Lower lobe of right lung (tissue), 2 donors: ENCODE data around the gene DPP4. TPM values are rescaled to one million over a fixed set of nuclear protein-coding genes. Genes with fewer than 3 reads are reported as not detected.
A peak's percentile ranks its signal among the peaks of the same experiment; 100 is the strongest.

Experiments
- ATAC-seq, 2 donors: fragments of 200-7000 bp; cut with Tn5 transposase; one replicate each; pipeline ENCODE4 v1.9.1; 2020 to 2022; ENCODE audit warnings: mild to moderate bottlenecking in 2 of 2, moderate library complexity in 2 of 2
- DNase-seq: peaks from one replicate; pipeline ENCODE4 v3.0.0-alpha.2; 2020
- H3K27ac ChIP-seq: fragments of 200-600 bp; one replicate; pipeline ENCODE4 v1.8.0; 2022
- H3K27me3 ChIP-seq: fragments of 200-600 bp; one replicate; pipeline ENCODE4 v1.8.0; 2022; ENCODE audit warnings: low read depth
- H3K36me3 ChIP-seq: fragments of 200-600 bp; one replicate; pipeline ENCODE4 v1.8.0; 2022; ENCODE audit warnings: mild to moderate bottlenecking
- H3K4me1 ChIP-seq: fragments of 200-600 bp; one replicate; pipeline ENCODE4 v1.8.0; 2022
- H3K4me3 ChIP-seq: fragments of 200-600 bp; one replicate; pipeline ENCODE4 v1.8.0; 2022; ENCODE audit warnings: mild to moderate bottlenecking
- H3K9me3 ChIP-seq: fragments of 200-600 bp; one replicate; pipeline ENCODE4 v1.8.0; 2022
- intact Hi-C: fragments of 100-400 bp; cut with DNase I; formaldehyde crosslinking; loops from one replicate; pipeline ENCODE4 v1.11.0; 2022
- total RNA-seq: library from RNA; stranded (reverse); fragmentation: NEBNext Ultra II Directional; extraction: Animal tissue kit (Norgen Biotek cat#: 25700); gene quantifications from one replicate; pipeline ENCODE4 v1.2.1, GENCODE V29; 2021
- TF ChIP-seq, protein P1 (sequence below): fragments of 200-600 bp; IDR thresholded peaks from one replicate; pipeline ENCODE4 v1.8.0; 2022; ENCODE audit warnings: antibody characterized with exemption, mild to moderate bottlenecking
- donor health status: DM: no; HTN: yes; CAD: no; lungs with severe emphysema.

The DPP4 gene
- total RNA-seq, 1 donor from 2014 or later, result 24.5 TPM

DNA sequence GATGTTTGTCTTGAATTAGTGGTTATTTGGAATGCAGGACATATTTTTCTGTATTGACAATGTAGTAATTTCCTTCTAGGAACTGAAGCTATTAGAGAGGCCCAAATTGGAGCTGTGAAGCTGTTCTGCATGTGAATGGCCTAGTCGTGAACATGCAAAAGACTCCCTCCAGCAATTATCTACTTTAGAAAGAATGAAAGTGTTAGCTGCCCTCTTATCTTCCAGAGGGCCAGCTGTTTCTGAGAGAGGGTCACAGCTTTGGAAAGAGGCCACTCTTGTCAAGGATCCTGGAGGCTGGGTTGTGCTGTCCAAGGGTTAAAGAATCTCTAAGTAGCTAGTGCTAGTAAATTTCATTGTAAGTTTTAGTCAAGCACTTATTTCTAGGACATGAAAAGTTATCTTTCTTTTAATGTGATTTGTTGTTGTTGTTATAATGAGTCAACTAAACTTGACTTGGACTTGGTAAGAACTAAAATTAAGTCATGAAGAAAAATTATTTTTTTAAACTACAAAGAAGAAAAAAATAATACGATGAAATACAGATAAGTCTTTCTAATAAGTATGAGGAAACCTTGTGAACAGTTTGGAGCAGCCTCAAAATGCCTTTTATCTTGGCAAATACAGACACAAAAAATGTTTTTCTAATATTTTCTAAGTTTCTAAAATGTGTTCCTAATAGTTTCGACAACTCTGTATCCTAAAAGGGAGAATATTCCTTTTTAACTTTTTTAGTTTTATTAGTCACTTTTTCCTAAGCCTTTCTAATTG is 36.8 kb downstream of the DPP4 start:
- intact Hi-C loops, result no loop called here
- DNase-seq, result no peak

DNA sequence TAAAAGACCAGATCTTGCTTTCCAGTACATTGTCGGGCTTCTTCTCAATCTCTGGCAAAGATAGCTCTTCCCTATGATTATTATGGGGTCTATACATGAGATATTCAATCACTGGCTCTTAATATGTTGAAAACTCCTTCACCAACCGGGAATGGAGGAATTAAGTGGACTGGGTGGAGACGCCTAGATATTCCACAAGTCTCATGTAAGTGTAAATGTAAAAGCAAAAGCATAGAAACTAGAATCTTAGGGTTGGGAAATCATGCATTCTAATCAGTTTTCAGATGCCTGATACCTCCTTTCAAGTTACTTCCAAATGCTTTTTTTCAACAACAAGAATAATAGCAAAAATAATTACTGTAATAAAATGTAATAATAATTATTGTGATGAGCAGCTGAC is 38.0 kb downstream of the DPP4 start:
- Histone ChIP-seq H3K9me3 (no peaks in the 10 kb centered on the region), H3K36me3 (peaks cover 9% of the 10 kb centered on the region), H3K4me3 (no peak overlapping the region), H3K27ac (no peak overlapping the region), H3K4me1 (peaks cover 5% of the 10 kb centered on the region), H3K27me3 (no peaks in the 10 kb centered on the region)
- DNase-seq (no peak), ATAC-seq (no peak)
- intact Hi-C loops, result no loop called here
- TF ChIP-seq, protein P1, sequence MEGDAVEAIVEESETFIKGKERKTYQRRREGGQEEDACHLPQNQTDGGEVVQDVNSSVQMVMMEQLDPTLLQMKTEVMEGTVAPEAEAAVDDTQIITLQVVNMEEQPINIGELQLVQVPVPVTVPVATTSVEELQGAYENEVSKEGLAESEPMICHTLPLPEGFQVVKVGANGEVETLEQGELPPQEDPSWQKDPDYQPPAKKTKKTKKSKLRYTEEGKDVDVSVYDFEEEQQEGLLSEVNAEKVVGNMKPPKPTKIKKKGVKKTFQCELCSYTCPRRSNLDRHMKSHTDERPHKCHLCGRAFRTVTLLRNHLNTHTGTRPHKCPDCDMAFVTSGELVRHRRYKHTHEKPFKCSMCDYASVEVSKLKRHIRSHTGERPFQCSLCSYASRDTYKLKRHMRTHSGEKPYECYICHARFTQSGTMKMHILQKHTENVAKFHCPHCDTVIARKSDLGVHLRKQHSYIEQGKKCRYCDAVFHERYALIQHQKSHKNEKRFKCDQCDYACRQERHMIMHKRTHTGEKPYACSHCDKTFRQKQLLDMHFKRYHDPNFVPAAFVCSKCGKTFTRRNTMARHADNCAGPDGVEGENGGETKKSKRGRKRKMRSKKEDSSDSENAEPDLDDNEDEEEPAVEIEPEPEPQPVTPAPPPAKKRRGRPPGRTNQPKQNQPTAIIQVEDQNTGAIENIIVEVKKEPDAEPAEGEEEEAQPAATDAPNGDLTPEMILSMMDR, result no peak

More for the DNA sequence above, 36.8 kb downstream of the DPP4 start:
- TF ChIP-seq, protein P1, result no peak
- peaks cover 5% of the 10 kb centered on the region for H3K4me1 ChIP-seq
- H3K4me3 ChIP-seq, result no peak overlapping the region
- peaks cover 9% of the 10 kb centered on the region for H3K36me3 ChIP-seq
- H3K27ac ChIP-seq, result no peak overlapping the region
- no peaks in the 10 kb centered on the region for H3K9me3 ChIP-seq
- H3K27me3 ChIP-seq, result no peaks in the 10 kb centered on the region
- no peak for ATAC-seq

DNA sequence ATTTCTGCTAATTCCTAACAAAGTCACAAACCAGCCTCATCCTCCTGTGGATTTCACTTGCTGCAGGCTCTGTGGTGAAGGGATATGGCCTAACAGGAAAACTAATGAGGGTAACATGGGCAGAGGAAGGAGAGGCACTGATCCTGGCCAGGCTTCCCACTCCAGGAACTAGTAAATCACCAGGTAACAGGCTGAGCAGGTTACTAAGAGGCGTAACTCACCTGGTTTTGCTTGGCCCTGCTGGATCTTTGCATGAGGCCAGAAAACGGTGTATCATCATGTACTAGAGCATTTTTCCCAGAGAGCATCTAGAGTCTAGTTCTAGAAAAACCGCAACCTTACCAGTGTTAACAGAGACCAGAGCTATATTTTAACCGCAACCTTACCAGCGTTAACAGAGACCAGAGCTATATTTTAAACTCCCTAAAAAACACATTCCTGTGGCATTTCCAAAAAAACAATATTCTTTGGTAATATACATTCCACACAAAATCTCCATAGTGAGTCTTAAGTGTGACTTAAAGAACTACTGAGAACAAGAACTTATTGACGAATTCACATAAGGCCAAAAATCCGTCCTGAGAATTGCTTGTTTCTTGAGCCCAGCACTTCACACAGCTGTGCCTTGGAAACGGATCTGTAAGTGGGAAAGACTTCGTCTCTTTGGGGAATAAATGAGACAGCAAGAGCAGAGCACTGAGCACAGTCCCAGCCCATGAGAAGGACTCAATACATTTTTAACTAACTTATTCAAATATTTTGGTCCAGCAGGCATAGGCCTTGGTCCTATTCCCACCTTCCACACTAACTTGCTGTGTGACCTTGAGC is 43.4 kb downstream of the DPP4 start:
- H3K4me3 ChIP-seq, result no peak overlapping the region
- H3K27ac ChIP-seq, result no peak overlapping the region
- ATAC-seq, result no peak
- no peaks in the 10 kb centered on the region for H3K9me3 ChIP-seq
- TF ChIP-seq, protein P1, result no peak
- no peak for DNase-seq
- H3K4me1 ChIP-seq, result no peaks in the 10 kb centered on the region
- H3K27me3 ChIP-seq, result no peaks in the 10 kb centered on the region
- H3K36me3 ChIP-seq, result peaks cover 9% of the 10 kb centered on the region
- intact Hi-C loops, result no loop called here

DNA sequence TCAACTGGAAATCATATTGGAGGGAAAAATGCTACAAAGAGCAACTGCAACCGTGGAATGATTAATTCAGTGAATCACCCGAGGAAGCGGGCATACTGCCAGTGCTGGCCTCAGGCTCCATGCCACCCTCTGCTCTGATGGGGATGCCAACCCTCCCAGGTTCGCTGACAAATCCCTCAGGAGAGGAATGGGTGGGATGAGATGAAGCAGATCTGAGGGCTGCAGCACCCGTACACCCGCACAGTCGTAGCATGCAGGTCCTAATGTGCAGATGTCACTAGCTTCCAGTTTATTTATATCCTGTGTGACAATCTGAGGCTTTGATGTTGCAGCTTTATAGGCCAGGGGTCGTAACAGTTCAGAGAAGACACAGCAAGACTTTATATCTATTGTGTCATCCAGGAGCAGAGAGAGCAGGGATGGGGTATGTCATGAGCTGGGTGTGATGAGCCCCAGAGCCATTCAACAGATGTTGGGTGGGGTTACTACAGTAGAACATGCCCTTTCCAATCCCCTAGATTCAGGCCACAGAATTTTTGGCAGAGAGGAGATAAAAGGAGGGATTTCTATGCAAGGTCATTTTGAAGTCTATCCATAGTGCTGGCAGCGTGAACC is 44.6 kb downstream of the DPP4 start:
- ATAC-seq (peak in 1 of 2 donors; percentile 21), DNase-seq (no peak)
- H3K4me3 ChIP-seq, result no peak overlapping the region
- TF ChIP-seq, protein P1, result no peak
- intact Hi-C loops, result no loop called here
- no peaks in the 10 kb centered on the region for H3K4me1 ChIP-seq
- H3K36me3 ChIP-seq, result peaks cover 9% of the 10 kb centered on the region
- H3K9me3 ChIP-seq, result no peaks in the 10 kb centered on the region
- H3K27me3 ChIP-seq, result no peaks in the 10 kb centered on the region
- H3K27ac ChIP-seq, result no peak overlapping the region

DNA sequence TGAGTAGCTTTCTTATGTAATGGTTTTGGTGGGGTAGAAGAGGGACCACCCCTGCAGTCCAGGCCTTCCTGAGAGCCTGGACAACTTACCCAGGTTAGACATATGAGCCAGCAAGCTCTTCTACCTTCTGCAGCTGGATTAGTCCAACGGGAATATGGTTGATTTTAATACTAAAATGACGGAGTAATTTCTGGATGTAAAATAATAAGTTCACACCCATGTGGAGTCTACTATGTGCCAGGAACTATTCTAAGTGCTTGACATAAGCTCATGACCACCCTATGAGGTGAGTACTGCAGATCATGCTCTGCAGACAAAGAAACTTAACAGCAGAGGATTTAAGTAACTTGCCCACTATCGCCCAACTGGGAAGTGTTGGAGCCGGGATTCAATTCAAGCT is 45.5 kb downstream of the DPP4 start:
- DNase-seq (no peak), ATAC-seq (no peak)
- Histone ChIP-seq H3K36me3 (peaks cover 9% of the 10 kb centered on the region), H3K27me3 (no peaks in the 10 kb centered on the region), H3K27ac (no peak overlapping the region), H3K4me3 (no peak overlapping the region), H3K4me1 (no peaks in the 10 kb centered on the region), H3K9me3 (no peaks in the 10 kb centered on the region)
- TF ChIP-seq, protein P1, result no peak
- intact Hi-C loops, result no loop called here
